AG08395 (cell line): Measurements from ENCODE around the gene WASF1.
A peak's percentile ranks its signal among the peaks of the same experiment; 100 is the strongest.

Experiments used
- DNase-seq: peaks from one replicate; pipeline ENCODE4 v3.0.0; 2012; ENCODE audit warnings: mixed read lengths, low spot score

WASF1 gene

DNA sequence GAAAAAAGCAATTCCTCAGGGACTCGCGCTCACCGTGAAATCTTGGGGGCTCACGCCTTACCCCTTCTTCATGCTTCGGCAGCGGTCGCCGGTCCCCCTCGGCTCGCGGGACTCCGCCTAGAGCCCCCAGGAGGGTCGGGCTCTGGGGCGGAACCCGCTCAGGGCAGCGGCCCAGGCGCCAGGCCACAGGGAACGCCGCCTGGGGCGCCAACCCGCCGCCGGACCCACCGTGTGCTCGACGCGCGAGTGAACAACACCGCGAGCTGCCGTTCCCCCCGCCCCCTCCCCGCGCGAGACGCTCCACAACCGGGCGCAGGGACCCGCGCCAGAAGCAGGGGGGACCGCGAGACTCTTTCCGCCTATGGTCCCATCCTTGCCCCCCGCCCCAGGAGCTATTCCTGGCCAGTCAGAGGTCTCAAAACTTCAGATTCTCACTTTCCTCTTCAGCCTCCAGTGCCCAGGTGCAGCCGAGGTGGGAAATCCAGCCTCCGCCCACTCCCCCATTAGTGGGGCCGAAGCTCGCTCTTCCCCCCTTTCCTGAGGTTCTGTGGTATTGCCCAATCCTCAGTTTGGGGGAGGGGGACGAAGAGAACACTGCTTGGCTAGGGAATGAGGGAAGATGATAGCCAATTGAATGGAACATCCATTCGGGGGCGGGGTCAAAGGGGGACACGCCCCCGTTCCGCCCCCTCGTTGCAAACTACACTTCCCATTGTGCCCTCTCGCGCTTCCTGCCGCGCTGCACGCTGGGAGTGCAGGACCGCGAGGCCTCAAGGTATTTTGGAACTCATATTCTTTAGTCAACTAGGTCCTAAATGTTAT lies at the start of gene WASF1:
Gene WASF1, minus strand, starts transcription at position 265 of the 822 bp plus-strand sequence. CDS start 52,069 bp downstream, outside the sequence.
- DNase-seq, result peak; percentile 95

GRCh38 chr6:110226261-110226660 lies 46.8 kb upstream of the WASF1 start:
- no peak for DNase-seq

- no peak for DNase-seq
These were observed 42.3 kb upstream of the WASF1 start for GRCh38 chr6:110221738-110222137.

DNA sequence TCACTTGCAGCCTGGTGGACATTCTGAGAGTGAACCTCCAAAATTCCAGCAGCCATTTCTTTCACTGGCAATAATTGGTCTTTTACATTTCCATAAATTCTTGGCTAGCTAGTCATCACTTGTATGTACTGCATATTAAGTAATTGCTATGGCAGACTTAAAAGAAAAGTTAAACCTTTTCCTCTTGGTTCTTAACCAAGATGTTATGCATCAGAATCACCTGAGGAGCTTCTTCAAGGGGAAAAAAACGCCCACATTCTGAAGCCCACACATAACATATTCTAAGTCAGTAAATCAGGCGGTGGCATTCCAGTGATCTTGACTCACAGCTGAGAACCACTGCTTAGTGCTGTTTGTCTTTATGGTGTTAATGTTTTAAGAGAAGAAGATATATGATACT lies 37.8 kb upstream of the WASF1 start:
- DNase-seq, result peak; percentile 7

GRCh38 chr6:110216140-110216539 lies 36.7 kb upstream of the WASF1 start:
- no peak for DNase-seq

DNA sequence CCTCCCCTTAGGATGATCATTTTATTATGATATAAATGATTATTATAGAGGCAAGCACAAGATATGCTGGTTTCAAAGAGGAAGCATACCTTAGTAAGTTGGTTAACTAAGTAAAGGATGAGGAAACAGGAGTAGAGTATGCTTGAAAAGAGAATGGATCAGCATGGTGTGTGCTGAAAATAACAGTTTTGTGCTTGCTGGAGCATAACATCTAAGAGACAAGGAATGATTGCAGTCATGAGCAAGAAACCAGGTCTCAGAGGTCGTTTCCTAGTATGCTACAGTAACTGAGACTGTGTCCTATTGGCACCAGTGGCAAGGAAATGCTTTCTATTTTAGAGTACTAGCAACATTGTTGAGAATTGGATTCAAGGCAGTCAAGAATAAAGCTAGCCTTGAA lies 34.9 kb upstream of the WASF1 start:
- no peak for DNase-seq

- DNase-seq, result no peak
These were observed 32.3 kb upstream of the WASF1 start for GRCh38 chr6:110211753-110212152.

- DNase-seq, result no peak
These were observed 28.2 kb upstream of the WASF1 start for GRCh38 chr6:110207652-110208051.

DNA sequence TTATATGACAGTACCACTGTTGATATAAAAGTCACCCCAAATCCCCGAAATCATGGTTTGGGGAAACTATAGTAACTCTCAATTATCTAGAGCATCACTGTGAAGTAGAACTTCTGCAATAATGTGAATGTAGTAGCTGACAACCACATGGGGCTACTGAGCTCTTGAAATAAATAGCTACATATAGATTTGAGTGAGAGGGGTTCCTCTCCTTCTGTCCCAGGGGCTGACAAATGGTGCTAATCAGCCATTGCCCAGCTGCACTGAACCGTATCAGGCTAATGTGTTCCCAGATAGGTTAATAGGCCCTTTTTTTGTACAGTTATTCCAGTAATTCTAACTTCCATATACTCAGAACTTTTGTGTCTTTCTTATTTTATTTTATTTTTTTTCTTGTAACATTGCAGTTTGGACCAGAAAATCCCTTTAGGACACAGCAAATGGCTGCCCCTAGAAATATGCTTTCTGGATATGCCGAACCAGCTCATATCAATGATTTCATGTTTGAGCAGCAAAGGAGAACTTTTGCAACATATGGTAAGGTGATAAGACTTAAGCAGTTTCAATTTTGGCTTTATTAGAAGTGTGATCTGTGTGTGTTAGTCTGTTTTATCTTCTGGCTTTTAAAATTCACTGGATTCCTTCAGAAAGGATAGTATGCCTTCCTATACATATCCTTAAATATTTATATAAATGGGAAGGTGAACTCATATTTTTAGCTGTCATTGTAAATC lies 21.8 kb upstream of the WASF1 start:
- no peak for DNase-seq

DNA sequence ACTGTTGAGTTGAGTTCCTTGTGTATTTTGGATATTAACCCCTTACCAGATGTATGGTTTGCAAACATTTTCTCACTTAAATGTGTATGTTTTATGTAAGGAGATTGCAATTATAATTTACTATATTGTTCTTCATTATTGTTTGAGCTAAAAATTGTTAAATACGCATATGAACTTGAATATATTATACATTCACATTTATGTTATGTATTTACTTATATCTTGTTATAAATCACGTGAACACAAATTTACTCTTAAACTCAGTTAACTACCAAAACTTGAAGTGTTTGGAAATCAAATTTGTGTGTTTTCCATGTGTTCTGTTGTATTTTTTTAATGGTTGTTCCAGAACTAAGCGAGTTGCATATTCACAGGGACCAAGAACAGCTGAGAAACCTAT lies 19.1 kb upstream of the WASF1 start:
- DNase-seq, result no peak

GRCh38 chr6:110196874-110197273 lies 17.4 kb upstream of the WASF1 start:
- DNase-seq, result no peak

- DNase-seq, result no peak
These were observed 16.2 kb upstream of the WASF1 start for GRCh38 chr6:110195639-110196038.

GRCh38 chr6:110191477-110191876 lies 12.0 kb upstream of the WASF1 start:
- DNase-seq, result no peak

DNA sequence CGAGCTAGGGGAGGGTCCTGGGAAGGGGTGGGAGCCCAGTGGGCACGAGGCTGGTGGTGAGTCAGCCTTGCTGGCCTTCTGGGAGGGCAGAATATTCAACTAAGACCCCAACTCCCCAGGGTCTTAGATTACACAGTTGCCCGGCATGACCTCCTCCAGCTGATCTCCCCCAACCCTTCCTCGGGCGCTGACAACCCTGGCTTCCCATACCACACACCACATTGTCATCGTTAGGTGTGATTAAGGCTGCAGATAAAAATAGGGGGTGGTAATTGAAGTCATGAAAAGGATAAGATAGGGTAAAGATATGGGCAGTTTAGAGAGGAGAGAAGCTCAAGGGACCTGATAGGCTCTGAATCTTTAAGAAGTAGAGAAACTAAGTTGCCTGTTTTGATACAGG lies 11.3 kb upstream of the WASF1 start:
- DNase-seq, result no peak

- peak; percentile 9 for DNase-seq
These were observed 9.3 kb upstream of the WASF1 start for GRCh38 chr6:110188791-110189190.

GRCh38 chr6:110185879-110186278 lies 6.4 kb upstream of the WASF1 start:
- no peak for DNase-seq

DNA sequence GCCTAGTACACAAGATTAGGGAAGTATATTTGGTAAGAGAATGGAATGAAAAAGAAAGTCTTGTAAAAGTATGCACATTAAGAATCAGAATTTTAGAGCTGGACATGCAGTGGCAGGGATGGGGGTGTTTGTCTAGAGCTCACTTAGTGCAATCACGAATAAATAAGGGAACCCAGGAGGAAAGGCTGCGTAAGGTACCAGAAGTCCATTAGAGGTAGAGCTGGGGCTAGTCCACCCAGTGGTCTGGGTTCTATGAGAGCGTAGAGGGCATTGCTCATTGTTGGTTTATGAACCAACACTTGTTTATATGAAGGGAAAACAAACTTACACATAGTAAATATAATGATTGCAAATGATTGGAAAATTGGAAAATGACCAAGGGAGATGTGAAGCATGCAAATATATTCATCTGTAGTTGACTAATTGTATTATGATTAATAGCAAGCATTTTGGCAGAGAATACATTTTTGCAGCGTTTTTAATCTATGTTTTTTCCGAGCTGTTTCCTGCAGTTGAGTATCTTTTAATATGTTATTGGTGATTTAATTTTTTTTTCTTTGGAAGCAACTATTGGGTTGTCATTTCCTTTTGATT lies 3.9 kb upstream of the WASF1 start:
- DNase-seq, result no peak

GRCh38 chr6:110181131-110182030 lies 1.9 kb upstream of the WASF1 start:
- no peak for DNase-seq

- peak; percentile 44 for DNase-seq
These were observed 948 bp upstream of the WASF1 start, which contains the start of gene CDC40 for GRCh38 chr6:110180228-110181008. CDC40 (plus strand) TSS chr6:110180427; CDS start chr6:110180445, 18 bp downstream.

DNA sequence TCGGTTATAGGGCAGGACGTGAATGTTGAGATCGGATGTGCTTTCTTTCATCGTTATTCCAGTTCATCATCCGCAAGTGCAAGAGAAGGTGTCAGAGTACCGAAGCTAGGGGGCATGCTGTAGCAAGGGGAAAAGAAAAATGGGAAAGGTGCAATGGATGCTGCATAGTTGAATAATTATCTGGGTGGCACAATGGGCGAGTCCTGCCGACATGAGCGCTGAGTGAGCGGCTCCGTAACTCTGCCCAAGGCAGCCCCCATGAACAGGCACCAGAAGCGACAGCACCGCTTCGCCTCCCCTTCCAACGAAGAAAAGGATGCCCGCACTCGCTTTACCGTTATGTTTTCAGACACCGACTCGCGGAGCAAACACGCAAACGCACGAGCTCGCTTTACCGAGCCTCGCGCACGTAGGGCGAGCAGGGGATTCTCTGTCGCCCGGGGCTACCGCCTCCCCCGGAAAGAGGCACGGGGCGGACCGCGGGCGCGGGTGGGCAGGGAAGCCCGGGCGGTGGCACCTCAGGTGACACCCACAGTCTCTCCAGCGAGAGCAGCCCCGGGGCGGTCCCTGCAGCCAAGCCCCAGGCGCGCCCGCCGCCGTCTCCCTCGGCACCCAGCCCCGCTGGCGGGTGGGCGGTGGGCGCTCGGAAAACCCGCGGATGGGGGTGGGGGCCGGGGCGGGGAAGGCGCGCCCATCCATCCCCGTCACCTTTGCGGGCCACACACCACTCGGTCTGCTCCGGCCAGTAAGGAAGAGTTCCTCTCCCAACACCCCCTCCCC lies 654 bp downstream of the WASF1 start:
- DNase-seq, result peak; percentile 38
